Keratinocyte (primary cell): ENCODE measurements around the gene ARL17B.
"Not testable (repeated sequence)": the region's sequence is repeated elsewhere in the genome, so short reads cannot be mapped to it uniquely, and the experiment has no call there.

Source experiments
- EZH2 ChIP-seq: IDR thresholded peaks from one replicate; pipeline ENCODE4 v1.6.1; 2012; ENCODE audit warnings: inconsistent platforms, mild to moderate bottlenecking, low read length, moderate library complexity
- TF ChIP-seq, protein P1 (sequence below), 3 experiments: IDR thresholded peaks in 1 of 3; conservative IDR thresholded peaks in 1 of 3; optimal IDR thresholded peaks in 1 of 3; 2 replicates in 2 of 3; 3 replicates in 1 of 3; pipeline versions ENCODE3 to v1.5.1; 2011; ENCODE audit warnings: low read length in 3 of 3, mild to moderate bottlenecking in 3 of 3, moderate library complexity in 2 of 3, control low read depth in 1 of 3, inconsistent platforms in 1 of 3; ENCODE audit not compliant: insufficient read depth in 2 of 3; ENCODE audit errors: extremely low read depth in 1 of 3

DNA sequence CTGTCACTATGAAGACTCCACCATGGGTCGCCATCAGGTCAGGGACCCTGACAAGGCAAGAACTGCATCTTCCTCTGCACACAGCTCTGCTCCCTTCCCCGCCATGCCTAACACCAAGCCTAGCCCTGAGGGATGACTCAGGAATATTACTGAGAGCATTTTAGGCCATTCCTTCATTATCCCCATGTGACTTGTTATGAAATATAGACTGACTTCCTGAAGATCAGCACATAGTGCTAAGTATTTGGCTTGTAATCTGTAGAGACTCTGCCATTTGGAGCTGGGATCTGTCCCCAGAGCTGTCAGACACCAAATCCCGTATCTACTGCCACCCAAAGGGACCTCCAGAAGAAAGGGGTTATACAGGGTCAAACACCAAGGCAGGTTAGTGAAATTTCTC, 19.4 kb downstream of the ARL17B start:
- TF ChIP-seq, protein P1, sequence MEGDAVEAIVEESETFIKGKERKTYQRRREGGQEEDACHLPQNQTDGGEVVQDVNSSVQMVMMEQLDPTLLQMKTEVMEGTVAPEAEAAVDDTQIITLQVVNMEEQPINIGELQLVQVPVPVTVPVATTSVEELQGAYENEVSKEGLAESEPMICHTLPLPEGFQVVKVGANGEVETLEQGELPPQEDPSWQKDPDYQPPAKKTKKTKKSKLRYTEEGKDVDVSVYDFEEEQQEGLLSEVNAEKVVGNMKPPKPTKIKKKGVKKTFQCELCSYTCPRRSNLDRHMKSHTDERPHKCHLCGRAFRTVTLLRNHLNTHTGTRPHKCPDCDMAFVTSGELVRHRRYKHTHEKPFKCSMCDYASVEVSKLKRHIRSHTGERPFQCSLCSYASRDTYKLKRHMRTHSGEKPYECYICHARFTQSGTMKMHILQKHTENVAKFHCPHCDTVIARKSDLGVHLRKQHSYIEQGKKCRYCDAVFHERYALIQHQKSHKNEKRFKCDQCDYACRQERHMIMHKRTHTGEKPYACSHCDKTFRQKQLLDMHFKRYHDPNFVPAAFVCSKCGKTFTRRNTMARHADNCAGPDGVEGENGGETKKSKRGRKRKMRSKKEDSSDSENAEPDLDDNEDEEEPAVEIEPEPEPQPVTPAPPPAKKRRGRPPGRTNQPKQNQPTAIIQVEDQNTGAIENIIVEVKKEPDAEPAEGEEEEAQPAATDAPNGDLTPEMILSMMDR (optimal IDR thresholded peaks at IDR 0.05 in 1 of 3, IDR thresholded peaks at IDR 0.05 in 1 of 3, conservative IDR thresholded peaks at IDR 0.05 in 1 of 3; ENCODE audit: extremely low read depth in 1 of 3, insufficient read depth in 2 of 3, low read length in 3 of 3) = not testable (repeated sequence)
- not testable (repeated sequence) for TF ChIP-seq EZH2
